ENCODE results near the gene SDCCAG8. TPM values are rescaled to one million over a fixed set of nuclear protein-coding genes. Genes with fewer than 3 reads are reported as not detected.

Gene SDCCAG8
- total RNA-seq, 4 donors from 2014 or later: 24.5 to 52.7 (median 31.7) TPM

DNA sequence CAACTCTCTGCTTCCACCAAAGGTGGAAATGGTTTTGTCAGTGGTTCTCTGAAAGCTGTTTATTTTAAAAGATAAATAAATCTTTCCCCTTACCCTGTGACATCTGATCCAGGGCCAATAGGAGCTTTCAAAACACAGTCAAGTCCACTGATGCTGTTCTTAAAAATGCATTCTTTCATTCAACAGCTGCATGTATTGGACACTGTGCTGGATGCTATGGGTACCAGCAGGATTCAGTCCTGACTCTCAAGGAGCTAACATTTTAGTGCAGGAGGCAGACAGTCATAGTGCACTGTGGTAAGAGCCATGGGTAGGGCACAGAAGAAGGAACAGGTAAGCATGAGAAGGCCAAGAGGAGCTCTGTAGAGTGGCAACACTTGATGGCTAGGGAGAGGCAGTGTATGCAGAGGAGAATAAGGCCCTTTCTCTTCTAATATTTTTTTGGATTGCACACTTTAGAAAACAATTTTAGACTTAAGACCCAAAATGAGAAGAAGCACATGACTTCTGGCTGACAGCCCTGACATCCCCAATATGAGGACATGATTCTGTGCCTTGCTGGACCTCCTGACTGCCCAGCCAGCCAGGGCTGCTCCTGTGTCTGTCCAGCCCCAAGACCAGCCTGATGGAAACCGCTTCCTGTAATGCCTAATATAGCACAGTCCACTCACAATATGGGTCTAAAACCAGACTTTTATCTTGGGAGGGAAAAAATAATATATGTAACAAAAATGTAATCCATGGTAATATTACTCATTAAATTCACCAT lies 207.3 kb downstream of the SDCCAG8 start:
- DNase-seq (ENCODE audit: extremely low spot score): no peak
- TF ChIP-seq POLR2AphosphoS5 (IDR thresholded peaks at IDR 0.05): no peak
- TF ChIP-seq POLR2A (IDR thresholded peaks at IDR 0.05; ENCODE audit: low read depth): no peak
- no peak for TF ChIP-seq EP300 (IDR thresholded peaks at IDR 0.05)
- TF ChIP-seq, protein P1, sequence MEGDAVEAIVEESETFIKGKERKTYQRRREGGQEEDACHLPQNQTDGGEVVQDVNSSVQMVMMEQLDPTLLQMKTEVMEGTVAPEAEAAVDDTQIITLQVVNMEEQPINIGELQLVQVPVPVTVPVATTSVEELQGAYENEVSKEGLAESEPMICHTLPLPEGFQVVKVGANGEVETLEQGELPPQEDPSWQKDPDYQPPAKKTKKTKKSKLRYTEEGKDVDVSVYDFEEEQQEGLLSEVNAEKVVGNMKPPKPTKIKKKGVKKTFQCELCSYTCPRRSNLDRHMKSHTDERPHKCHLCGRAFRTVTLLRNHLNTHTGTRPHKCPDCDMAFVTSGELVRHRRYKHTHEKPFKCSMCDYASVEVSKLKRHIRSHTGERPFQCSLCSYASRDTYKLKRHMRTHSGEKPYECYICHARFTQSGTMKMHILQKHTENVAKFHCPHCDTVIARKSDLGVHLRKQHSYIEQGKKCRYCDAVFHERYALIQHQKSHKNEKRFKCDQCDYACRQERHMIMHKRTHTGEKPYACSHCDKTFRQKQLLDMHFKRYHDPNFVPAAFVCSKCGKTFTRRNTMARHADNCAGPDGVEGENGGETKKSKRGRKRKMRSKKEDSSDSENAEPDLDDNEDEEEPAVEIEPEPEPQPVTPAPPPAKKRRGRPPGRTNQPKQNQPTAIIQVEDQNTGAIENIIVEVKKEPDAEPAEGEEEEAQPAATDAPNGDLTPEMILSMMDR (IDR thresholded peaks at IDR 0.05): no peak
- Histone ChIP-seq H3K4me1 (peaks cover 0 to 3% (median 0%) of the 10 kb centered on the region in 4 donors), H3K4me3 (no peak overlapping the region), H3K36me3 (peaks cover 0 to 10% (median 4%) of the 10 kb centered on the region in 4 donors), H3K27ac (replicated peaks in 1 of 4) (no peak overlapping the region), H3K27me3 (no peaks in the 10 kb centered on the region), H3K9me3 (no peaks in the 10 kb centered on the region)
- intact Hi-C loops (cut with DNase I): no loop called here
- 92% methylated on average over 1 of the region's 1 CpG for WGBS

DNA sequence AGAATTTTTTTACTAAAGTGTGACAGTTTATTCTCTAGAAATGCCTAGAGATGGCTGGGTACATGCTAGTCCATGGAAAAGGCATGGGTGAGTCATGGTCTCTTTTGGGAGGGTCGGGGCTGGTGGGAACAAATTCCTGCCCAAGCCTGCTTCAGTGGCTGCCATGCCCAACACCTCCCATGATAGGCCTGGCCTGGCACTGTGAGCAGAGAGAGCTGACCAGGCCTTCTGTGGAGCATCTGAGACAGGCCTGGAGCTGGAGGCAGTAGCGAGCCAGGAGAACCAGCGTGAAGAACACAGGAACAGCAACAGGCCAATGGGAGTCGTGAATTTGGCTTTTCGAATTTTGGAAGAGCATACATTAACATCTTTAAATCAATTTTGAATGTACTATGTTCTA lies 209.2 kb downstream of the SDCCAG8 start:
- H3K4me1 ChIP-seq: peaks cover 0 to 3% (median 0%) of the 10 kb centered on the region in 4 donors
- no peak overlapping the region for H3K27ac ChIP-seq (replicated peaks in 1 of 4)
- H3K36me3 ChIP-seq: peaks cover 0 to 10% (median 4%) of the 10 kb centered on the region in 4 donors
- DNase-seq (ENCODE audit: extremely low spot score): no peak
- no peak overlapping the region for H3K4me3 ChIP-seq
- H3K9me3 ChIP-seq: no peaks in the 10 kb centered on the region
- WGBS: 97% methylated on average over 5 of the region's 5 CpGs
- intact Hi-C loops (cut with DNase I): no loop called here
- no peaks in the 10 kb centered on the region for H3K27me3 ChIP-seq
- TF ChIP-seq POLR2A (IDR thresholded peaks at IDR 0.05; ENCODE audit: low read depth) (no peak), POLR2AphosphoS5 (IDR thresholded peaks at IDR 0.05) (no peak), EP300 (IDR thresholded peaks at IDR 0.05) (no peak)
- TF ChIP-seq, protein P1 (IDR thresholded peaks at IDR 0.05): no peak

GRCh38 chr1:243465738-243466137 lies 209.9 kb downstream of the SDCCAG8 start:
- Histone ChIP-seq H3K4me3 (no peak overlapping the region), H3K27ac (replicated peaks in 1 of 4) (no peak overlapping the region), H3K27me3 (no peaks in the 10 kb centered on the region), H3K9me3 (no peaks in the 10 kb centered on the region), H3K4me1 (peaks cover 0 to 3% (median 0%) of the 10 kb centered on the region in 4 donors), H3K36me3 (peaks cover 0 to 6% (median 1%) of the 10 kb centered on the region in 4 donors)
- DNase-seq (ENCODE audit: extremely low spot score): no peak
- intact Hi-C loops (cut with DNase I): no loop called here
- TF ChIP-seq POLR2A (IDR thresholded peaks at IDR 0.05; ENCODE audit: low read depth) (no peak), EP300 (IDR thresholded peaks at IDR 0.05) (no peak), POLR2AphosphoS5 (IDR thresholded peaks at IDR 0.05) (no peak)
- TF ChIP-seq, protein P1 (IDR thresholded peaks at IDR 0.05): no peak
- 74% methylated on average over 5 of the region's 5 CpGs for WGBS

DNA sequence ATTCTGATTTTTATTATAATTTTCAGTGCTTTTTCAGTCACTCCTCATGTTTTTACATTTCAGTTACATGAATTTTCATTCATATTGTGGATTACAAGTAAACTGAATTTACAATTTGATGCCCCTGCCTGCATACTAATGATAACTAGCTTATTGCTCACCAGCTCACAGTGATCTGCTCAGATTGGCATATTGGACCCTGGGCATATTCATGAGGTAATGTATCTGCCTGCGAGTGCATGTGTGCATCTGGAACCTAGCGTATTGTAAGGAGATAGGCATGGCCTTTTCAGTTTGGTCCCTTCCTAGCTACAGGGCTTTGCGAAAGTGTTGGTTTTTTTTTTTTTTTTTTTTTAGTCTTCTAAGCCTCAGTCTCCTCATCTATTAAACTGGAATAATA lies 213.7 kb downstream of the SDCCAG8 start:
- peaks cover 8 to 30% (median 25%) of the 10 kb centered on the region in 4 donors for H3K4me1 ChIP-seq
- 96% methylated on average over 3 of the region's 3 CpGs for WGBS

More for the DNA sequence above, 213.7 kb downstream of the SDCCAG8 start:
- Histone ChIP-seq H3K27me3 (no peaks in the 10 kb centered on the region), H3K36me3 (peaks cover 0 to 5% (median 2%) of the 10 kb centered on the region in 4 donors), H3K4me3 (no peak overlapping the region), H3K9me3 (no peaks in the 10 kb centered on the region), H3K27ac (replicated peaks in 1 of 4) (no peak overlapping the region)
- DNase-seq (ENCODE audit: extremely low spot score): no peak
- TF ChIP-seq POLR2AphosphoS5 (IDR thresholded peaks at IDR 0.05): no peak
- TF ChIP-seq, protein P1 (IDR thresholded peaks at IDR 0.05): no peak
- TF ChIP-seq EP300 (IDR thresholded peaks at IDR 0.05): no peak
- TF ChIP-seq POLR2A (IDR thresholded peaks at IDR 0.05; ENCODE audit: low read depth): no peak
- intact Hi-C loops (cut with DNase I): no loop called here

Data from esophagus muscularis mucosa (tissue), 4 donors.